ENCODE data around the gene PHF21A. TPM values are rescaled to one million over a fixed set of nuclear protein-coding genes. Genes with fewer than 3 reads are reported as not detected.
"Not testable (repeated sequence)": the region's sequence is repeated elsewhere in the genome, so short reads cannot be mapped to it uniquely, and the experiment has no call there.

The PHF21A gene
- total RNA-seq, 1 donor from 2014 or later, result 38.8 TPM

- DNase-seq (ENCODE audit: low spot score), result no peak
Observed at GRCh38 chr11:45904309-45904915, 216.8 kb downstream of the PHF21A start.

- DNase-seq (ENCODE audit: low spot score), result no peak
Observed at GRCh38 chr11:45902452-45903380, 218.5 kb downstream of the PHF21A start.

GRCh38 chr11:45901626-45902025 lies 219.6 kb downstream of the PHF21A start:
- DNase-seq (ENCODE audit: low spot score), result no peak

GRCh38 chr11:45900916-45901617 lies 220.2 kb downstream of the PHF21A start:
- no peak for DNase-seq (ENCODE audit: low spot score)

- not testable (repeated sequence) for DNase-seq (ENCODE audit: low spot score)
Observed at GRCh38 chr11:45900175-45900800, 221.0 kb downstream of the PHF21A start.

- peak; percentile 90 for DNase-seq (ENCODE audit: low spot score)
Observed at GRCh38 chr11:45899448-45900174, 221.6 kb downstream of the PHF21A start.

- DNase-seq (ENCODE audit: low spot score), result no peak
Observed at GRCh38 chr11:45899086-45899447, 222.2 kb downstream of the PHF21A start.

- no peak for DNase-seq (ENCODE audit: low spot score)
Observed at GRCh38 chr11:45897556-45897955, 223.7 kb downstream of the PHF21A start.

- no peak for DNase-seq (ENCODE audit: low spot score)
Observed at GRCh38 chr11:45896422-45896984, 224.8 kb downstream of the PHF21A start.

- DNase-seq (ENCODE audit: low spot score), result no peak
Observed at GRCh38 chr11:45895553-45896259, 225.5 kb downstream of the PHF21A start.

GRCh38 chr11:45894555-45895247 lies 226.6 kb downstream of the PHF21A start:
- DNase-seq (ENCODE audit: low spot score), result no peak

GRCh38 chr11:45892856-45893255 lies 228.4 kb downstream of the PHF21A start:
- DNase-seq (ENCODE audit: low spot score), result no peak

- no peak for DNase-seq (ENCODE audit: low spot score)
Observed at GRCh38 chr11:45890886-45891550, 230.2 kb downstream of the PHF21A start.

GRCh38 chr11:45889966-45890365 lies 231.3 kb downstream of the PHF21A start:
- no peak for DNase-seq (ENCODE audit: low spot score)

GRCh38 chr11:45889555-45889954 lies 231.7 kb downstream of the PHF21A start:
- no peak for DNase-seq (ENCODE audit: low spot score)

GRCh38 chr11:45887587-45887986 lies 233.7 kb downstream of the PHF21A start:
- no peak for DNase-seq (ENCODE audit: low spot score)

- no peak for DNase-seq (ENCODE audit: low spot score)
Observed at GRCh38 chr11:45886816-45887520, 234.3 kb downstream of the PHF21A start.
